ENCODE measurements around the gene MT1HL1.

Gene MT1HL1

DNA sequence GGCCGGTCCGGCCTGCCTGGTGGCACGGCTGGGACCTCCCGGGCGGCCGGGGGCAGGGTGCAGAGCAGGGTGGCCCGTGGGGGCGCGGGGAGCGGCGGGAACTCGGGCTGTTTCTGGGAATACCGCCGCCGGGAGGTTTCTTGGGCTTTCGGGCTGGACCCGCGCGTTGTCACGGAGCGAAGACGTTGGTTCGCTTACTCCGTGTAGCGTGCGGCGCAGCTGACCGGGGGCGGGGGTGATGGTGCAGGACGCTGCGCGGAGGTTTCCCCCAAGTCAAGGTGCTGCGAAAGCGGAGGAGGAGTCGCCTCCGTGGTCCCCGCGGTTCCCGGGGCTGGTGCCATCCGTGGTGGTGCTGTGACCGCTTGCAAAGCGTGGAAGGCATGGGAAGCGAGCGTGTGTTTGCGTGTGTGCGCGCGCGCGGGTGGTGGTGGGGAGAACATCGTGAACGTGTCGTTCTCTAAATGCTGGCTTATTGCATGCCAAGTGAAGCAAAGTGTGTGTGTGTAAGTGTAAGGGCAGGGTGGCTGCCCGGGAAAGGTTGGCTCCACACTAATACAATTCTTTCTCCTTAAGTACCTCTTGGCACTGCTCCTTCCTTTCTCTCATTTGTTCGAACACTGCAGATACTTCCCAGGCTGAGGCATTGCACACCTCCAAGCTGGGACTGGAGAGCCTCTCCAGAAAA lies 38.8 kb upstream of the MT1HL1 start:
- TF ChIP-seq SPI1 (IDR thresholded peaks at IDR 0.05; ENCODE audit: borderline replicate concordance, low read depth) (no peak), POLR2AphosphoS5 (IDR thresholded peaks at IDR 0.05; ENCODE audit: low read depth) (no peak), GABPA (IDR thresholded peaks at IDR 0.05; ENCODE audit: low read depth) (no peak)
- TF ChIP-seq, protein P1, sequence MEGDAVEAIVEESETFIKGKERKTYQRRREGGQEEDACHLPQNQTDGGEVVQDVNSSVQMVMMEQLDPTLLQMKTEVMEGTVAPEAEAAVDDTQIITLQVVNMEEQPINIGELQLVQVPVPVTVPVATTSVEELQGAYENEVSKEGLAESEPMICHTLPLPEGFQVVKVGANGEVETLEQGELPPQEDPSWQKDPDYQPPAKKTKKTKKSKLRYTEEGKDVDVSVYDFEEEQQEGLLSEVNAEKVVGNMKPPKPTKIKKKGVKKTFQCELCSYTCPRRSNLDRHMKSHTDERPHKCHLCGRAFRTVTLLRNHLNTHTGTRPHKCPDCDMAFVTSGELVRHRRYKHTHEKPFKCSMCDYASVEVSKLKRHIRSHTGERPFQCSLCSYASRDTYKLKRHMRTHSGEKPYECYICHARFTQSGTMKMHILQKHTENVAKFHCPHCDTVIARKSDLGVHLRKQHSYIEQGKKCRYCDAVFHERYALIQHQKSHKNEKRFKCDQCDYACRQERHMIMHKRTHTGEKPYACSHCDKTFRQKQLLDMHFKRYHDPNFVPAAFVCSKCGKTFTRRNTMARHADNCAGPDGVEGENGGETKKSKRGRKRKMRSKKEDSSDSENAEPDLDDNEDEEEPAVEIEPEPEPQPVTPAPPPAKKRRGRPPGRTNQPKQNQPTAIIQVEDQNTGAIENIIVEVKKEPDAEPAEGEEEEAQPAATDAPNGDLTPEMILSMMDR (IDR thresholded peaks at IDR 0.05; ENCODE audit: insufficient read depth, low read length): no peak
- TF ChIP-seq, protein P2, sequence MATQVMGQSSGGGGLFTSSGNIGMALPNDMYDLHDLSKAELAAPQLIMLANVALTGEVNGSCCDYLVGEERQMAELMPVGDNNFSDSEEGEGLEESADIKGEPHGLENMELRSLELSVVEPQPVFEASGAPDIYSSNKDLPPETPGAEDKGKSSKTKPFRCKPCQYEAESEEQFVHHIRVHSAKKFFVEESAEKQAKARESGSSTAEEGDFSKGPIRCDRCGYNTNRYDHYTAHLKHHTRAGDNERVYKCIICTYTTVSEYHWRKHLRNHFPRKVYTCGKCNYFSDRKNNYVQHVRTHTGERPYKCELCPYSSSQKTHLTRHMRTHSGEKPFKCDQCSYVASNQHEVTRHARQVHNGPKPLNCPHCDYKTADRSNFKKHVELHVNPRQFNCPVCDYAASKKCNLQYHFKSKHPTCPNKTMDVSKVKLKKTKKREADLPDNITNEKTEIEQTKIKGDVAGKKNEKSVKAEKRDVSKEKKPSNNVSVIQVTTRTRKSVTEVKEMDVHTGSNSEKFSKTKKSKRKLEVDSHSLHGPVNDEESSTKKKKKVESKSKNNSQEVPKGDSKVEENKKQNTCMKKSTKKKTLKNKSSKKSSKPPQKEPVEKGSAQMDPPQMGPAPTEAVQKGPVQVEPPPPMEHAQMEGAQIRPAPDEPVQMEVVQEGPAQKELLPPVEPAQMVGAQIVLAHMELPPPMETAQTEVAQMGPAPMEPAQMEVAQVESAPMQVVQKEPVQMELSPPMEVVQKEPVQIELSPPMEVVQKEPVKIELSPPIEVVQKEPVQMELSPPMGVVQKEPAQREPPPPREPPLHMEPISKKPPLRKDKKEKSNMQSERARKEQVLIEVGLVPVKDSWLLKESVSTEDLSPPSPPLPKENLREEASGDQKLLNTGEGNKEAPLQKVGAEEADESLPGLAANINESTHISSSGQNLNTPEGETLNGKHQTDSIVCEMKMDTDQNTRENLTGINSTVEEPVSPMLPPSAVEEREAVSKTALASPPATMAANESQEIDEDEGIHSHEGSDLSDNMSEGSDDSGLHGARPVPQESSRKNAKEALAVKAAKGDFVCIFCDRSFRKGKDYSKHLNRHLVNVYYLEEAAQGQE (IDR thresholded peaks at IDR 0.05; ENCODE audit: insufficient replicate concordance, low read depth): no peak
- no peak overlapping the region for H3K27ac ChIP-seq (replicated peaks)
- DNase-seq (ENCODE audit: low read depth in 1 of 2, low spot score in 1 of 2): no peak
- H3K4me3 ChIP-seq (replicated peaks; ENCODE audit: insufficient read depth, low read length): no peak overlapping the region
- peaks cover 41% of the 10 kb centered on the region for H3K27me3 ChIP-seq (ENCODE audit: insufficient read depth, poor library complexity, severe bottlenecking)

DNA sequence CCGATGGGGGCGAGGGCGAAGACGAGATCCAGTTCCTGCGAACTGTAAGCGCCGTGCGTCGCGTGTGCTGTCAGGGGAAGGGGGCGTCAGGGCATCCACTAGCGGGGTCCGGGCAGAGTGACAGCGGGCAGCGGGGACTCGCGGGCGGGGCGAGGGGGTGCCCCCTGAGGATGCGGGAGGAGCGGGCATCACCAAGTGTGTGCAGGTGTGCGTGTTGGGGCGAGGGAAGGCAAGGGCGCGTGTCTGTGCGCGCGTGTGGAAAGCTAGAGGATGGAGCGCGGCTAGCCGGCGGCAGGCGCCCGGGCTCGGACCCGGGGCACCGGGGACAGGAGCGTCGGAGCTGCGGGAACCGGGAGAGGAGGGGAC lies 38.3 kb upstream of the MT1HL1 start:
- no peak overlapping the region for H3K27ac ChIP-seq (replicated peaks)
- H3K27me3 ChIP-seq (ENCODE audit: insufficient read depth, poor library complexity, severe bottlenecking): peaks cover 41% of the 10 kb centered on the region
- no peak overlapping the region for H3K4me3 ChIP-seq (replicated peaks; ENCODE audit: insufficient read depth, low read length)
- DNase-seq (ENCODE audit: low read depth in 1 of 2, low spot score in 1 of 2): no peak
- TF ChIP-seq GABPA (IDR thresholded peaks at IDR 0.05; ENCODE audit: low read depth) (no peak), POLR2AphosphoS5 (IDR thresholded peaks at IDR 0.05; ENCODE audit: low read depth) (no peak), SPI1 (IDR thresholded peaks at IDR 0.05; ENCODE audit: borderline replicate concordance, low read depth) (no peak)
- TF ChIP-seq, protein P1 (IDR thresholded peaks at IDR 0.05; ENCODE audit: insufficient read depth, low read length): no peak
- TF ChIP-seq, protein P2 (IDR thresholded peaks at IDR 0.05; ENCODE audit: insufficient replicate concordance, low read depth): no peak

DNA sequence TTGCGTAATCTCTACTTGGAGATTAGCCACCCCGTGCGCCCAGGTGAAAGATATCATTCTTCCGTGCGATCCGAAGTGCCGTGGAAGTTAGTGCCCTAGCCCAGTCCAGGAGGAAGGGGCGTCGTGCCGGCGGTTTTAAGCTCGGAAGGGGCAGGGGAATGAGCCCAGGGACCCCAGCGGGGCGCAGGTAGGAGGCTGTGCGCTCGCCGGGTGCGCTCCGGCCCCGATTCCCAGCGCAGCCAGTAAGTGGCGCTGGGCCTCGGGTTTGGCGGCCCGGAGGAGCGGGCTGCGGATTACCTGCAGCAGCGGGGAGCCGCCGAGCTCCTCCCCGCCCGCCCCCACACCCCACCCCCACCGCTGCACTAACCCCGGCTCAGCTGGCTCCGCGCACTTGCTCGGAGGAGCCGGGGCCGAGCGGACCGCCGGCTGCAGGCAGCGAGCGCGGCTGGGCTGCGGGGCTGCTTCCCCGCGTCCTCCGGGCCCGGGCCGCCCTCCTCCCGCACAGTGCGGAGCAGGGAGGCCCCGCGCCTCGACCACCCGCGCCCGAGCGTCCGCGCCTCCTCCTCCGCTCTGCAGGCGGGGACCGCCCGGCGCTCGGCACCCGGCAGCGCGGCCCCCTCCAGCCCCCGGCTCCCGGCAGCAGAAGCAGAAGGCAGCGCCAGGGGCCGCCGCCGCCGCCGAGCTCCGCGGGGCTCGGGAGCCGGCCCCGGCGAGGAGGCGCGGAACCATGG lies 37.7 kb upstream of the MT1HL1 start, which contains the start of gene RYR2:
Gene RYR2 (plus strand): TSS at position 390 of the 731 bp plus-strand sequence. CDS start 338 bp downstream, at position 728.
- DNase-seq (ENCODE audit: low read depth in 1 of 2, low spot score in 1 of 2): no peak
- Histone ChIP-seq H3K27ac (replicated peaks) (no peak within 1 kb of the TSS), H3K4me3 (replicated peaks; ENCODE audit: insufficient read depth, low read length) (no peak within 1 kb of the TSS)

More for the DNA sequence above, 37.7 kb upstream of the MT1HL1 start, which contains the start of gene RYR2:
- peaks cover 41% of the 10 kb centered on the region for H3K27me3 ChIP-seq (ENCODE audit: insufficient read depth, poor library complexity, severe bottlenecking)
- TF ChIP-seq, protein P2 (IDR thresholded peaks at IDR 0.05; ENCODE audit: insufficient replicate concordance, low read depth): no peak
- no peak for TF ChIP-seq POLR2AphosphoS5 (IDR thresholded peaks at IDR 0.05; ENCODE audit: low read depth)
- TF ChIP-seq, protein P1 (IDR thresholded peaks at IDR 0.05; ENCODE audit: insufficient read depth, low read length): no peak
- no peak for TF ChIP-seq SPI1 (IDR thresholded peaks at IDR 0.05; ENCODE audit: borderline replicate concordance, low read depth)
- no peak for TF ChIP-seq GABPA (IDR thresholded peaks at IDR 0.05; ENCODE audit: low read depth)
